ENCODE data around the gene RAB7A. TPM values are rescaled to one million over a fixed set of nuclear protein-coding genes. Genes with fewer than 3 reads are reported as not detected.
A peak's percentile ranks its signal among the peaks of the same experiment; 100 is the strongest.
"Not testable (repeated sequence)": the region's sequence is repeated elsewhere in the genome, so short reads cannot be mapped to it uniquely, and the experiment has no call there.

The RAB7A gene
- total RNA-seq, 3 donors from 2014 or later (not counting 1 experiment from before 2014, with no cell fraction given), result 218 to 233 (median 224) TPM

GRCh38 chr3:128824132-128824850, 98.3 kb downstream of the RAB7A start:
- Mint-ChIP-seq H3K36me3 (peaks cover under 1% of the 10 kb centered on the region), H3K27me3 (ENCODE audit: low read depth in 2 of 2) (no peaks in the 10 kb centered on the region), H3K4me1 (peaks cover 0 to 6% of the 10 kb centered on the region in 2 donors), H3K9me3 (no peaks in the 10 kb centered on the region), H3K4me3 (no peak overlapping the region), H3K27ac (peak overlapping the region in 1 of 2 donors; percentile 47)
- Histone ChIP-seq H3K27me3 (ENCODE audit: control insufficient read depth, insufficient read depth, low read length) (no peaks in the 10 kb centered on the region), H3K9me3 (ENCODE audit: control insufficient read depth, insufficient read depth, low read length) (no peaks in the 10 kb centered on the region), H3K36me3 (ENCODE audit: control insufficient read depth, insufficient read depth, low read length) (peaks cover 11% of the 10 kb centered on the region), H3K4me3 (ENCODE audit: low read length) (no peak overlapping the region), H3K27ac (ENCODE audit: low read length) (no peak overlapping the region), H3K4me1 (ENCODE audit: control insufficient read depth, insufficient read depth, low read length) (no peaks in the 10 kb centered on the region)
- DNase-seq (no peak), ATAC-seq (no peak)
- intact Hi-C loops (cut with micrococcal nuclease), result no loop called here
- TF ChIP-seq, protein P1, sequence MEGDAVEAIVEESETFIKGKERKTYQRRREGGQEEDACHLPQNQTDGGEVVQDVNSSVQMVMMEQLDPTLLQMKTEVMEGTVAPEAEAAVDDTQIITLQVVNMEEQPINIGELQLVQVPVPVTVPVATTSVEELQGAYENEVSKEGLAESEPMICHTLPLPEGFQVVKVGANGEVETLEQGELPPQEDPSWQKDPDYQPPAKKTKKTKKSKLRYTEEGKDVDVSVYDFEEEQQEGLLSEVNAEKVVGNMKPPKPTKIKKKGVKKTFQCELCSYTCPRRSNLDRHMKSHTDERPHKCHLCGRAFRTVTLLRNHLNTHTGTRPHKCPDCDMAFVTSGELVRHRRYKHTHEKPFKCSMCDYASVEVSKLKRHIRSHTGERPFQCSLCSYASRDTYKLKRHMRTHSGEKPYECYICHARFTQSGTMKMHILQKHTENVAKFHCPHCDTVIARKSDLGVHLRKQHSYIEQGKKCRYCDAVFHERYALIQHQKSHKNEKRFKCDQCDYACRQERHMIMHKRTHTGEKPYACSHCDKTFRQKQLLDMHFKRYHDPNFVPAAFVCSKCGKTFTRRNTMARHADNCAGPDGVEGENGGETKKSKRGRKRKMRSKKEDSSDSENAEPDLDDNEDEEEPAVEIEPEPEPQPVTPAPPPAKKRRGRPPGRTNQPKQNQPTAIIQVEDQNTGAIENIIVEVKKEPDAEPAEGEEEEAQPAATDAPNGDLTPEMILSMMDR (IDR thresholded peaks at IDR 0.05), result no peak
- 94% methylated on average over 10 of the region's 10 CpGs for WGBS (ENCODE audit: insufficient coverage)

- intact Hi-C loops (cut with micrococcal nuclease), result no loop called here
- H3K27ac ChIP-seq (ENCODE audit: low read length), result no peak overlapping the region
- WGBS (ENCODE audit: insufficient coverage), result 95% methylated on average over 4 of the region's 4 CpGs
- no peaks in the 10 kb centered on the region for H3K27me3 ChIP-seq (ENCODE audit: control insufficient read depth, insufficient read depth, low read length)
- H3K4me1 ChIP-seq (ENCODE audit: control insufficient read depth, insufficient read depth, low read length), result no peaks in the 10 kb centered on the region
- ATAC-seq (no peak), DNase-seq (no peak)
- no peaks in the 10 kb centered on the region for H3K9me3 ChIP-seq (ENCODE audit: control insufficient read depth, insufficient read depth, low read length)
- Mint-ChIP-seq H3K9me3 (no peaks in the 10 kb centered on the region), H3K27ac (peak overlapping the region; percentile 3 to 33), H3K36me3 (no peaks in the 10 kb centered on the region), H3K4me1 (peaks cover 0 to 6% of the 10 kb centered on the region in 2 donors), H3K4me3 (no peak overlapping the region), H3K27me3 (ENCODE audit: low read depth in 2 of 2) (no peaks in the 10 kb centered on the region)
- H3K4me3 ChIP-seq (ENCODE audit: low read length), result no peak overlapping the region
- TF ChIP-seq, protein P1 (IDR thresholded peaks at IDR 0.05), result no peak
- H3K36me3 ChIP-seq (ENCODE audit: control insufficient read depth, insufficient read depth, low read length), result peaks cover 6% of the 10 kb centered on the region
Measured at GRCh38 chr3:128825117-128825725, 99.2 kb downstream of the RAB7A start.

DNA sequence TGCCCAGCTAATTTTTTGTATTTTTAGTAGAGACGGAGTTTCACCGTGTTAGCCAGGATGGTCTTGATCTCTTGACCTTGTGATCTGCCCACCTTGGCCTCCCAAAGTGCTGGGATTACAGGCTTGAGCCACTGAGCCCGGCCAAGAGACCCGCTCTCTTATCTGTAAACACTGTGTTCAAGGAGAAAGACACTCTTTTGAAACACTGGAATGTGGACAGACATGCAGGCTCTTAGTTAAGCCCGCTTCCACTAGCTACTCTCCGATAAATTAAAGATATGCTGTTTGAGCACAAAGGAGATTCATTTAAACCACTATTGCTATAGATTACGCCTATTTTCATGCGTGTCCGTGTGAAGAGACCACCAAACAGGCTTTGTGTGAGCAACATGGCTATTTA, 103.1 kb downstream of the RAB7A start:
- H3K4me1 ChIP-seq (ENCODE audit: control insufficient read depth, insufficient read depth, low read length); H3K9me3 ChIP-seq (ENCODE audit: control insufficient read depth, insufficient read depth, low read length); H3K27me3 ChIP-seq (ENCODE audit: control insufficient read depth, insufficient read depth, low read length); H3K27ac Mint-ChIP-seq; H3K4me3 Mint-ChIP-seq; H3K9me3 Mint-ChIP-seq; H3K36me3 ChIP-seq (ENCODE audit: control insufficient read depth, insufficient read depth, low read length); H3K27ac ChIP-seq (ENCODE audit: low read length); H3K27me3 Mint-ChIP-seq (ENCODE audit: low read depth in 2 of 2); H3K36me3 Mint-ChIP-seq; intact Hi-C loops (cut with micrococcal nuclease); ATAC-seq; H3K4me3 ChIP-seq (ENCODE audit: low read length); DNase-seq; H3K4me1 Mint-ChIP-seq: not testable (repeated sequence)
- 97% methylated on average over 9 of the region's 9 CpGs for WGBS (ENCODE audit: insufficient coverage)

- 86% methylated on average over 7 of the region's 7 CpGs for WGBS (ENCODE audit: insufficient coverage)
- H3K4me1 Mint-ChIP-seq; H3K4me3 Mint-ChIP-seq; H3K27me3 ChIP-seq (ENCODE audit: control insufficient read depth, insufficient read depth, low read length); H3K36me3 ChIP-seq (ENCODE audit: control insufficient read depth, insufficient read depth, low read length); H3K27ac ChIP-seq (ENCODE audit: low read length); H3K4me3 ChIP-seq (ENCODE audit: low read length); H3K4me1 ChIP-seq (ENCODE audit: control insufficient read depth, insufficient read depth, low read length); H3K9me3 ChIP-seq (ENCODE audit: control insufficient read depth, insufficient read depth, low read length); intact Hi-C loops (cut with micrococcal nuclease); H3K27me3 Mint-ChIP-seq (ENCODE audit: low read depth in 2 of 2); H3K9me3 Mint-ChIP-seq; ATAC-seq; H3K27ac Mint-ChIP-seq; DNase-seq; H3K36me3 Mint-ChIP-seq: not testable (repeated sequence)
Measured at GRCh38 chr3:128829925-128830625, 104.1 kb downstream of the RAB7A start.

GRCh38 chr3:128830762-128831161, 104.8 kb downstream of the RAB7A start:
- H3K27me3 Mint-ChIP-seq (ENCODE audit: low read depth in 2 of 2); ATAC-seq; intact Hi-C loops (cut with micrococcal nuclease); H3K27me3 ChIP-seq (ENCODE audit: control insufficient read depth, insufficient read depth, low read length); H3K4me3 ChIP-seq (ENCODE audit: low read length); H3K36me3 ChIP-seq (ENCODE audit: control insufficient read depth, insufficient read depth, low read length); H3K9me3 ChIP-seq (ENCODE audit: control insufficient read depth, insufficient read depth, low read length); H3K4me1 Mint-ChIP-seq; H3K4me3 Mint-ChIP-seq; DNase-seq; H3K4me1 ChIP-seq (ENCODE audit: control insufficient read depth, insufficient read depth, low read length); H3K9me3 Mint-ChIP-seq; H3K36me3 Mint-ChIP-seq; H3K27ac ChIP-seq (ENCODE audit: low read length); H3K27ac Mint-ChIP-seq: not testable (repeated sequence)
- WGBS (ENCODE audit: insufficient coverage), result 88% methylated on average over 5 of the region's 5 CpGs

- DNase-seq; H3K27ac ChIP-seq (ENCODE audit: low read length); H3K4me3 Mint-ChIP-seq; H3K27ac Mint-ChIP-seq; H3K4me1 Mint-ChIP-seq; H3K4me3 ChIP-seq (ENCODE audit: low read length); ATAC-seq; H3K9me3 Mint-ChIP-seq; H3K9me3 ChIP-seq (ENCODE audit: control insufficient read depth, insufficient read depth, low read length); H3K27me3 Mint-ChIP-seq (ENCODE audit: low read depth in 2 of 2); H3K36me3 Mint-ChIP-seq; H3K27me3 ChIP-seq (ENCODE audit: control insufficient read depth, insufficient read depth, low read length); H3K4me1 ChIP-seq (ENCODE audit: control insufficient read depth, insufficient read depth, low read length); intact Hi-C loops (cut with micrococcal nuclease); H3K36me3 ChIP-seq (ENCODE audit: control insufficient read depth, insufficient read depth, low read length): not testable (repeated sequence)
- WGBS (ENCODE audit: insufficient coverage), result 96% methylated on average over 5 of the region's 5 CpGs
Measured at GRCh38 chr3:128832979-128833378, 107.0 kb downstream of the RAB7A start.
